ENCODE measurements around the gene ANKS1A.

- TF ChIP-seq, protein P1, sequence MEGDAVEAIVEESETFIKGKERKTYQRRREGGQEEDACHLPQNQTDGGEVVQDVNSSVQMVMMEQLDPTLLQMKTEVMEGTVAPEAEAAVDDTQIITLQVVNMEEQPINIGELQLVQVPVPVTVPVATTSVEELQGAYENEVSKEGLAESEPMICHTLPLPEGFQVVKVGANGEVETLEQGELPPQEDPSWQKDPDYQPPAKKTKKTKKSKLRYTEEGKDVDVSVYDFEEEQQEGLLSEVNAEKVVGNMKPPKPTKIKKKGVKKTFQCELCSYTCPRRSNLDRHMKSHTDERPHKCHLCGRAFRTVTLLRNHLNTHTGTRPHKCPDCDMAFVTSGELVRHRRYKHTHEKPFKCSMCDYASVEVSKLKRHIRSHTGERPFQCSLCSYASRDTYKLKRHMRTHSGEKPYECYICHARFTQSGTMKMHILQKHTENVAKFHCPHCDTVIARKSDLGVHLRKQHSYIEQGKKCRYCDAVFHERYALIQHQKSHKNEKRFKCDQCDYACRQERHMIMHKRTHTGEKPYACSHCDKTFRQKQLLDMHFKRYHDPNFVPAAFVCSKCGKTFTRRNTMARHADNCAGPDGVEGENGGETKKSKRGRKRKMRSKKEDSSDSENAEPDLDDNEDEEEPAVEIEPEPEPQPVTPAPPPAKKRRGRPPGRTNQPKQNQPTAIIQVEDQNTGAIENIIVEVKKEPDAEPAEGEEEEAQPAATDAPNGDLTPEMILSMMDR (IDR thresholded peaks at IDR 0.05) = no peak
- TF ChIP-seq POLR2A (IDR thresholded peaks at IDR 0.05) = no peak
Observed at GRCh38 chr6:34934516-34934915, 45.5 kb downstream of the ANKS1A start.

Measured in testis (tissue), 2 donors.